DMS79 treated with DMSO at 0.1 percent for 48 hours (cell line): Measurements from ENCODE around the gene PIGO.
A peak's percentile ranks its signal among the peaks of the same experiment; 100 is the strongest.

ENCODE experiments used
- DNase-seq: peaks from one replicate; lab custom pipeline; 2025; lab: John Stamatoyannopoulos, UW

Gene PIGO

DNA sequence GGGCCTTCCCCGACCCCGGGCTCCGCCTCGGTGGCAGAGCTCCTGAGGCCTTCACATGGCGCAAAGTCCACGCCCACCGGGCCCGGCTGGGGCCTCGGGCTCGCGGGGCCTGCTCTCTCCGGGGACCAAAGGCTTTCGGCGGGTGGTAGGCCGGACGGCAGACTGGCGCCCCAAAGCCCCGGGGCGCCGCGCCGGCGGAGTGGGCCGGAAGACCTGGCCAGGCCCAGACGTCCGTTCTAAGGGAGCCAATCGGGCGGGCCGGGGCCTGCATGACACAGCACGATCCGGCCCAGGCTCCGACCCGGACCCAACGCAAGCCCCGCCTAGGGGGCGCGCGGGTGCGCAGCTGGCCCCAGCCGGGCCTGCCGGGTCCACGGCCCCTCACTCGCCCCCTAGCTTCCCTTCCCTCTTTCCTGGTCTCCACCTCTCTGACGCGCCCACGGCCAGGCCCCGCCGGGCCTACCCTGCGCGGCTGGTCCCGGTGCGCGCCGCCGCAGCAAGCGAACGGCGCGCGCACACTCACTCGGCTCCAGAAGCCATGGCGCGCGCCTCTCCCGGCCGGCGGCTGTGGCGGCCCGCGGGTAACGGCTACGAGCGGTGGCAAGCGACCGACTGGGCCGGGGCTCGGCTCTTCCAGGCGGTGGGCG, 24.5 kb downstream of the PIGO start:
- peak; percentile 69 for DNase-seq

- peak; percentile 28 for DNase-seq
Measured at GRCh38 chr9:35070823-35071813, 25.3 kb downstream of the PIGO start.

GRCh38 chr9:35069020-35069419, 27.4 kb downstream of the PIGO start:
- DNase-seq: no peak

GRCh38 chr9:35067056-35067455, 29.3 kb downstream of the PIGO start:
- no peak for DNase-seq

GRCh38 chr9:35060548-35061207, 35.7 kb downstream of the PIGO start:
- no peak for DNase-seq

DNA sequence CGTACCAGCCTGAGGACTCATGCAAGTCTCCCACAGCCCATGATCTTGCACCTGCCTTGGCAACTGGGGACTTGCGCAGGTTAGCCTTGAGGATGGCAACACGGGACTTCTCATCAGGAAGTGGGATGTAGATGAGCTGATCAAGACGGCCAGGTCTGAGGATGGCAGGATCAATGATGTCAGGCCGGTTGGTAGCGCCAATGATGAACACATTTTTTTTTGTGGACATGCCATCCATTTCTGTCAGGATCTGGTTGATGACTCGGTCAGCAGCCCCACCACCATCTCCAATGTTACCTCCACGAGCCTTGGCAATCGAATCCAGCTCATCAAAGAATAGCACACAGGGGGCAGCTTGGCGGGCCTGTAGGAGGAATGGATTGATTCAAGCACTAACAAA, 37.0 kb downstream of the PIGO start:
- DNase-seq: no peak

DNA sequence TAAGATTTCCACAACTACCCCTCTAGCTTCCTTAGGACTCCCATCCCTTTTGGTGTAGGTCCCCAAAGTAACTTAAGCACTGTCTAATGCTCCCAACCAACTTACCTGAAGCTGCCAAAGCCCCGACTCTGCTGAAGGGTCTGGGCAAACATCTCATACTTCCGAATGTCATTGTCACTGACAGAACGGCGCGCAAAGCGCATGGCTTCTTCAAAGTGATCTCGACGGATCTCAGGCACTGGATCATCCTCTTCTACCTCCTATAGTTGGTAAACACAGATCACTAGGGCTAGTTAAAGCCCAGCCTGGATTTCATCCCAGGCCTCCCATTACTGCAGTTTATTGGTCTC, 39.1 kb downstream of the PIGO start:
- DNase-seq: no peak

- DNase-seq: no peak
Measured at GRCh38 chr9:35056571-35057270, 39.7 kb downstream of the PIGO start.

GRCh38 chr9:35054871-35055644, 41.3 kb downstream of the PIGO start:
- DNase-seq: no peak

DNA sequence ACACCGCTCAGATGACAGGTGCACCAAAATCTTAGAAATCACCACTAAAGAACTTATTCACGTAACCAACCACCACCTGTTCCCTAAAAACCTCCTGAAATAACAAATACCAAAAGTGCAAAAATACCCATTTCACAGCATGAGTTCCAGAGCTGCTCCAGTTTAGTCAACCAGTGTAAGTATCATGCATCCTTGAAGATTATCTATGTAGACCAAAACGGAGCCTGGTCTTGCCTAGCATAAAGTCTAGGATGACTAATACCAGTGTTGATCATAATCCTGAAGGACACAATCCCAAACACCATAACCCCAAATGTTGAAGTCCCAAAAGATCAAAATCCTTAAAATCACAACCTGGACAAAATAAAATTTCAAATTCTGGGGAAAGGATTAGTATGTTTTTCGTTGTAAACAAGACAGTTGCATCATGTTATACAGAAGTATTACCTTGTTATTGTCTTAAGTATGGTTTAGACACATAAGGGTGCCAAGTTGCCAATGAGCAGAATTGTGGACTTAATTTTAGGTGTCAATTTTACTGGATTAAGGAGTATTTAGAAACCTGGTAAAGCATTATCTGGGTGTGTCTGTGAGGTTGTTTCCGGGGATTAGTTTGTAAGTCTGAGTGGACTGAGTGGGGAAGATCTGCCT, 42.1 kb downstream of the PIGO start:
- DNase-seq: no peak

DNA sequence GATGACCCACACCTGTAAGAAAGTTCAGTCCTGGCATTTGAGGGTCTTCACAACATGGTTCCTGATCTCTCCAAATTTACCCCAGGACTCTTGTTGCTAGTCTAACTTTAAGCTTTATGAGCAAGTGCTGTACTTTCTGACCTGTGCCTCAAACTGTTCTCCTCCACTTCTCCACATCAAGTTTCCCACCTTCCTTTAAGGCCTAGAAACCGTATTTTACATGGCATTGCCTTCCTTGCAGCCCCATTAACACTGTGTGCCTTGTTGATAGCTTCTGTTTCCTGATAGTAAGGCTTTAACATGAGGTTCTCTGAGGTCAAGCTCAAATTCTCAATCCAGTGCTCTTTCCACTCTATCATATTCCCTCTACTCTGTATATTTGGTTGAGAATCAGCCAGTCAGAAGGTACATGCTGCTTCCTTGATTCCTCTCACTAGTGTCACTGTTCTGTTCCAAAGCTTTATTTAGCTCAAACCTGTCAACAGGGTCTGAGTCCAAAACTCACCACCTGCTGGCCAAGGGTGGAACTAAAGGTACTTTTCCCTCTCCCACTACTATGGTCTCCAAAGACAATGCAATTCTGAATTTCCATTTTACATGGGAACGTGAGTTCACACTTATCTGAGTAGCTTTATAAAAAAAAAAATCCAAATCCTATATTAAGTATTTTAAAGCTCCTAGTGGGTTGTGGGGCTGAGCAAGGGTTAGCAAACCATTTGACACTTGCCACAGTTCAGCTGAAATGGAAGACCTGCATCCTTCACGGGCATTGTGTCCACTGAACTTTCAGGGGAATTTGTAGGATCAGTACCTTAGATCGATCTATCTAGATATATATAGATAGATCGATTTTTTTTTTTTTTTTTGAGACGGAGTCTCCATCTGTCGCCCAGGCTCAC, 45.1 kb downstream of the PIGO start:
- DNase-seq: no peak

DNA sequence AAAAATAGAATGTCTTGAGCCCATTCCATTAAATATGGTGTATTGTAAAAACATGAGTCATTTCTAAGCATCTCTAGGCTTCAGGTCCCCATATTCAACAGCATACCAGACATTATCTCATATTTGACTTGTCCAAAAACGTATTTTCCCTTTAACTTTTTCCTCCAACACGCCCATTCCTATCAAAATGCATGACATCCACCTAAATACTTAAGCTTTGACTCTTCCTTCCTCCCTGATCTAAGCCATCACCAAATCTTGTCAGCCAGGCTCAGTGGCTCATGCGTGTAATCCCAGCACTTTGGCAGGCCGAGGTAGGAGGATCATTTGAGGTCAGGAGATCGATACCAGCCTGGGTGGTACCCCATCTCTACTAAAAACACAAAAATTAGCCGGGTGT, 47.9 kb downstream of the PIGO start:
- DNase-seq: no peak

- no peak for DNase-seq
Measured at GRCh38 chr9:35044071-35044470, 52.3 kb downstream of the PIGO start.

GRCh38 chr9:35042891-35043545, 53.4 kb downstream of the PIGO start:
- no peak for DNase-seq

DNA sequence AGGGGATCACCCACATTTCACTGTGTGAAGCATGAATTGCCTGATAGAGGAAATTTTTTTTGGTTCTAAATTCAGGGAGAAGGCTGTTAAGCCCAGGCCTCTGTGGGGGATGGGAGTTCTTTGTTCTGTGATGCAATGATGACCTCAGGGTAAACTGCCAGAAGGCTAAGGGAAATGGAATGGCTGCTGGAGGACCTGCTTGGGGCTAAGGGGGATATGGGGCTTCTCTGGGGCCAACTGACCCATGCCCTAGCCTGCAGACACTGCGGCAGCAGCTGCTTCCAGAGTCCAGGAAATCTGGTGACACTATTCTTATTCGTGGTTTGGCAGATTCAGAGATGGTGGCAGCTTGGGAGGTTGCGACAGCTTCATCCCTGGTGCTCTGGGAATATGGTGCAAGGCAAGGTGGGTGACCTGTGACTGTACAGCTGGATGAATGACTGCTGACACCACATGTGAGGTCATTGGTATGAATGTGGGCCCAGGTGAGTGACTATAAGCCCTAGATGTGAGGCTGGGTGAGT, 54.2 kb downstream of the PIGO start:
- DNase-seq: no peak
